Naive thymus-derived CD4-positive, alpha-beta T cell (primary cell): ENCODE data around the gene APOD. TPM values are rescaled to one million over a fixed set of nuclear protein-coding genes. Genes with fewer than 3 reads are reported as not detected.
"Not testable (repeated sequence)": the region's sequence is repeated elsewhere in the genome, so short reads cannot be mapped to it uniquely, and the experiment has no call there.

Experiments used
- ATAC-seq: fragments of 150-1000 bp; cut with Tn5 transposase; 2 replicates; pipeline ENCODE4 v1.10.0; 2021; ENCODE audit warnings: mild to moderate bottlenecking, moderate library complexity
- CTCF ChIA-PET: fragments of 350-600 bp; sonication (Branson Sonifier 250); formaldehyde crosslinking; loops from one replicate; lab custom pipeline; 2021; ENCODE audit warnings: antibody characterized with exemption; lab: Charles Lee
- POLR2A ChIA-PET: fragments of 350-600 bp; sonication (Branson Sonifier 250); formaldehyde crosslinking; loops from one replicate; lab custom pipeline; 2021; ENCODE audit warnings: antibody characterized with exemption, inconsistent platforms; lab: Charles Lee
- DNase-seq, 9 donors: peaks; one replicate each; pipeline versions ENCODE4 v3.0.0 to v3.0.0-alpha.2; 2020 to 2022; ENCODE audit warnings: mixed read lengths in 1 of 9
- H3K27ac ChIP-seq: one replicate; pipeline ENCODE4 v1.7.0; 2013; ENCODE audit warnings: mild to moderate bottlenecking, low read depth, low read length, moderate library complexity
- H3K27me3 ChIP-seq, 2 donors: one replicate each; pipeline ENCODE4 v1.7.0; 2013; ENCODE audit warnings: low read length in 2 of 2, mild to moderate bottlenecking in 2 of 2, moderate library complexity in 2 of 2; ENCODE audit not compliant: control insufficient read depth in 2 of 2, insufficient read depth in 2 of 2
- H3K36me3 ChIP-seq, 3 experiments: 1 replicate in 2 of 3; 2 replicates in 1 of 3; pipeline ENCODE4 v1.7.0; 2013; ENCODE audit warnings: low read length in 3 of 3, mild to moderate bottlenecking in 3 of 3, moderate library complexity in 1 of 3; ENCODE audit not compliant: insufficient read depth in 3 of 3, control insufficient read depth in 2 of 3
- H3K4me1 ChIP-seq, 2 donors: one replicate each; pipeline ENCODE4 v1.7.0; 2013; ENCODE audit warnings: low read length in 2 of 2, mild to moderate bottlenecking in 2 of 2, moderate library complexity in 1 of 2; ENCODE audit not compliant: control insufficient read depth in 2 of 2, insufficient read depth in 2 of 2
- H3K4me3 ChIP-seq: 2 replicates; pipeline ENCODE4 v1.7.0; 2013; ENCODE audit warnings: mild to moderate bottlenecking, low read length
- H3K9me3 ChIP-seq, 3 experiments: 1 replicate in 2 of 3; 2 replicates in 1 of 3; pipeline ENCODE4 v1.7.0; 2013; ENCODE audit warnings: low read length in 3 of 3; ENCODE audit not compliant: control insufficient read depth in 2 of 3
- H3K27ac Mint-ChIP-seq, 9 donors: one replicate each; pipeline ENCODE4 v1.8.0; 2020 to 2022; ENCODE audit warnings: mixed read lengths in 9 of 9, mild to moderate bottlenecking in 8 of 9, moderate library complexity in 5 of 9, inconsistent platforms in 2 of 9
- H3K27me3 Mint-ChIP-seq, 5 donors: one replicate each; pipeline ENCODE4 v1.8.0; 2021 to 2022; ENCODE audit warnings: mixed read lengths in 5 of 5, mild to moderate bottlenecking in 1 of 5
- H3K36me3 Mint-ChIP-seq, 5 donors: one replicate each; pipeline ENCODE4 v1.8.0; 2020 to 2022; ENCODE audit warnings: mixed read lengths in 5 of 5, mild to moderate bottlenecking in 3 of 5, inconsistent platforms in 1 of 5
- H3K4me1 Mint-ChIP-seq, 7 donors: one replicate each; pipeline ENCODE4 v1.8.0; 2020 to 2022; ENCODE audit warnings: mixed read lengths in 7 of 7, mild to moderate bottlenecking in 3 of 7, inconsistent platforms in 1 of 7
- H3K4me3 Mint-ChIP-seq, 10 donors: one replicate each; pipeline ENCODE4 v1.8.0; 2020 to 2022; ENCODE audit warnings: mild to moderate bottlenecking in 10 of 10, mixed read lengths in 10 of 10, moderate library complexity in 6 of 10, inconsistent platforms in 2 of 10
- H3K9me3 Mint-ChIP-seq, 11 donors: one replicate each; pipeline ENCODE4 v1.8.0; 2020 to 2022; ENCODE audit warnings: mixed read lengths in 11 of 11, mild to moderate bottlenecking in 4 of 11, inconsistent platforms in 1 of 11, moderate library complexity in 1 of 11
- intact Hi-C, 2 donors: fragments of 100-400 bp; cut with micrococcal nuclease; formaldehyde crosslinking; loops; one replicate each; pipeline ENCODE4 v1.15.1; 2023
- polyA plus RNA-seq, 2 donors: library from polyadenylated mRNA; unstranded; fragments of 300-500 nt; fragmentation: Illumina TruSeq; gene quantifications; one replicate each; pipeline ENCODE4 v1.2.3, GENCODE V29; 2021
- total RNA-seq, 6 experiments: library from RNA in 5 of 6; stranded (reverse) in 5 of 6; gene quantifications; 1 replicate in 5 of 6; 2 replicates in 1 of 6; pipeline ENCODE4 v1.2.3 and lab custom pipeline; 2021 to 2026

The APOD gene
- total and polyA plus RNA-seq, 7 experiments from 2014 or later, result 0.56 TPM; not detected in 6

DNA sequence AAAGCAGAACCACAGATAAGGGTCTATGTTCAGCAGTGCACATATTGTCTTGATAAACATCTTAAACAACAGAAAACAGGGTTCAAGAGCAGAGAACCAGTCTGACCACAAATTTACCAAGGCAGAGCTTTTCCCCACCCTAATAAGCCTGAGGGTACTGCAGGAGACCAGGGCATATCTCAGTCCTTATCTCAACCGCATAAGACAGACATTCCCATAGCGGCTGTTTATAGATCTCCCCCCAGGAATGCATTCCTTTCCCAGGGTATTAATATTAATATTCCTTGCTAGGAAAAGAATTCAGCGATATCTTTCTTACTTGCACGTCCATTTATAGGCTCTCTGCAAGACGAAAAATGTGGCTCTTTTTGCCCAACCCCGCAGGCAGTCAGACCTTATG is 6.1 kb upstream of the APOD start:
- CTCF ChIA-PET, POLR2A ChIA-PET, H3K4me3 ChIP-seq, H3K27ac ChIP-seq, H3K36me3 ChIP-seq, H3K27ac Mint-ChIP-seq, DNase-seq, intact Hi-C loops, ATAC-seq, H3K27me3 ChIP-seq, H3K27me3 Mint-ChIP-seq, H3K36me3 Mint-ChIP-seq, H3K4me3 Mint-ChIP-seq, H3K9me3 Mint-ChIP-seq, H3K4me1 ChIP-seq, H3K9me3 ChIP-seq: not testable (repeated sequence)
- H3K4me1 Mint-ChIP-seq, result peaks cover 0 to 11% (median 4%) of the 10 kb centered on the region in 7 donors

DNA sequence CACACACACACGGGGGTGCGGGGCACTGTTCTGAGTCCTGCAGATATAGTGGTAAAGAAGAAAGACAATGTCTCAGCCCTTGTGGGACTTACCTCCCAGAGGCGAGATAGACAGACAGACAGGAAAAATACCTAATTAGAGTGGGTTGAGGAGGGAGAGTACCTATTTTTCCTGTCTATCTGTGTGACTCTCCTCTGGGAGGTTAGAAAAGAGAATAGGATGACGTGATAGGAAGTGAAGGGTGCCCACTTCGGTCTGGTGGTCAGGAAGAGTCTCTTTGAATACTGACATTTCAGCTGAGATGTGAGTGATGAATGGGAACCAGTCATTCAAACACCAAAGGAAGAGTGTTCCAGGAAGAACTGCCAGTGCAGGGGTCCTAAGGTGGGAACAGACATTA is 4.1 kb upstream of the APOD start:
- intact Hi-C loops, result loop anchor here in 1 of 2 donors (2.0 kb wide), 1 partner anchor 45 kb away; the partner anchor contains the start of gene PPP1R2
- ChIA-PET POLR2A (interaction anchor here (0.6 kb wide), 1 partner anchor 45 kb away, joined by 3 read pairs; no protein-coding TSS in a partner anchor), CTCF (no interaction called here)
- no peaks in the 10 kb centered on the region for H3K27me3 ChIP-seq
- peaks cover 0 to 13% (median 0%) of the 10 kb centered on the region in 5 donors for H3K27me3 Mint-ChIP-seq
- H3K36me3 Mint-ChIP-seq, result no peaks in the 10 kb centered on the region
- no peaks in the 10 kb centered on the region for H3K36me3 ChIP-seq
- H3K27ac Mint-ChIP-seq, result no peak overlapping the region
- peaks cover 7% of the 10 kb centered on the region in 2 donors for H3K4me1 ChIP-seq
- no peaks in the 10 kb centered on the region for H3K9me3 ChIP-seq
- no peak for ATAC-seq
- no peak overlapping the region for H3K4me3 Mint-ChIP-seq
- no peaks in the 10 kb centered on the region for H3K9me3 Mint-ChIP-seq
- DNase-seq, result no peak
- peaks cover 0 to 12% (median 5%) of the 10 kb centered on the region in 7 donors for H3K4me1 Mint-ChIP-seq
- H3K4me3 ChIP-seq, result no peak overlapping the region
- H3K27ac ChIP-seq, result no peak overlapping the region

DNA sequence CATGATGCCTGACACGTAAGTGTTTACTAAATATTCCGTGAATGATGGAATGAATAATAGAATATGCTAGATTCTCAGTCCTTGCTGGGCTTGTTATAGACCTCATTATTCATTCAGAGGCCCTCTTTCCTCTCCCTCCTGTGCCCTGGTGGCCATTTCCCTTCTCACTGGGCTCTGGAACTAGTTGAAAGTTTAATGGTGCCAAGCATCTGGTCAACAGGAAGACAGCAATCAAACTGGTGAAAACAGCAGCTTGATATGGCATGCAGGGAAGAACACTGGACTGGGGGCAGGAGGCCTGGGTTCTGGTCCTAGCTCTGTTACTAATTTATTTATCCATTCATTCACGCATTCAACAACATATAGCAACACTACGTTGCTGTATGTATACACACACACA is 3.7 kb upstream of the APOD start:
- Mint-ChIP-seq H3K36me3 (no peaks in the 10 kb centered on the region), H3K9me3 (no peaks in the 10 kb centered on the region), H3K27me3 (peaks cover 0 to 13% (median 0%) of the 10 kb centered on the region in 5 donors), H3K27ac (no peak overlapping the region), H3K4me3 (no peak overlapping the region), H3K4me1 (peaks cover 0 to 12% (median 5%) of the 10 kb centered on the region in 7 donors)
- Histone ChIP-seq H3K4me3 (no peak overlapping the region), H3K27me3 (no peaks in the 10 kb centered on the region), H3K36me3 (no peaks in the 10 kb centered on the region), H3K9me3 (no peaks in the 10 kb centered on the region), H3K27ac (no peak overlapping the region), H3K4me1 (peaks cover 7% of the 10 kb centered on the region in 2 donors)
- DNase-seq (no peak), ATAC-seq (no peak)
- POLR2A ChIA-PET, result interaction anchor here (0.6 kb wide), 1 partner anchor 45 kb away, joined by 3 read pairs; no protein-coding TSS in a partner anchor
- intact Hi-C loops, result loop anchor here in 1 of 2 donors (2.0 kb wide), 1 partner anchor 45 kb away; the partner anchor contains the start of gene PPP1R2
- CTCF ChIA-PET, result no interaction called here

DNA sequence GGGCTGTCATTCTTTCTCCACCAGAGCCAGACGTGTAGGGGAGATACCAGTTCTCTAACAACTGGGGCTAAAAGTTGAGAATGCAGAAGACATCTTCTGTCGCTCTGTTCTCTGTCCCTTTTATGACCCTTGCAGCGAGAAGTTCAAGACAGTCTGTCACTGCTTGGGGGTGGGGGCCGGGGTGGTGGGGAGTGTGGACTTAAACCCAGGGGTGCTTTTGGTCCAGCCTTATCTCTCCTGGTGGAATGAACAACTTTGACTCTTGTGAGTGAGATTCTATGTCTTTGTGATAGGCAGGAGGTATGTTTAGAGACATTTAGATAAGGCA is 767 bp upstream of the APOD start:
- ChIA-PET CTCF (no interaction called here), POLR2A (no interaction called here)
- Mint-ChIP-seq H3K36me3 (no peaks in the 10 kb centered on the region), H3K4me1 (peaks cover 0 to 13% (median 5%) of the 10 kb centered on the region in 7 donors), H3K9me3 (no peaks in the 10 kb centered on the region), H3K27ac (peak overlapping the region in 1 of 9 donors; percentile 29), H3K4me3 (no peak overlapping the region), H3K27me3 (peaks cover 0 to 13% (median 0%) of the 10 kb centered on the region in 5 donors)
- Histone ChIP-seq H3K27ac (no peak overlapping the region), H3K27me3 (no peaks in the 10 kb centered on the region), H3K4me1 (peaks cover 7% of the 10 kb centered on the region in 2 donors), H3K9me3 (no peaks in the 10 kb centered on the region), H3K36me3 (no peaks in the 10 kb centered on the region), H3K4me3 (no peak overlapping the region)
- ATAC-seq (no peak), DNase-seq (no peak)
- intact Hi-C loops, result no loop called here

DNA sequence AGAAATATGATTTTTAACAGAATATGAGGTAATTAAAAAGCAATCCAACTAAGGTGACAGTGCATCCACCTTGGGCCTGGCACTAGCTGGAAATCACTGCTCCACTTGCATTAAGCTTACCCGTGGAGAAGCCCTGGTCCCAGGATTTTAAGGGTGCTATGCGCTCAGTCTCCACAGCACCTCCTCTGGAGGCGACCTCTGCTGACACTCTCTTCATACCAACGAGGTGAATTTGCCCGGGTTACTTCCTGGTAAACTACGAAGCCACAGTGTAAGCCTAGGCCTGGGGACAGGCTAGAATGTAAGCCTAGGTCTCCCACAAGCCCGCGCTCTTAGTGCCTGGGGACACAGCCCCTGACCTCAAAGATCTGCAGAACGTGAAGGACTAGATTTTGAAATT is 793 bp downstream of the APOD start:
- Mint-ChIP-seq H3K27ac (no peak overlapping the region), H3K27me3 (peaks cover 0 to 13% (median 0%) of the 10 kb centered on the region in 5 donors), H3K4me1 (peaks cover 0 to 16% (median 5%) of the 10 kb centered on the region in 7 donors), H3K4me3 (no peak overlapping the region), H3K36me3 (no peaks in the 10 kb centered on the region), H3K9me3 (no peaks in the 10 kb centered on the region)
- ChIA-PET CTCF (no interaction called here), POLR2A (no interaction called here)
- ATAC-seq (no peak), DNase-seq (no peak)
- intact Hi-C loops, result no loop called here
- no peak overlapping the region for H3K27ac ChIP-seq
- peaks cover 7% of the 10 kb centered on the region in 2 donors for H3K4me1 ChIP-seq
- no peaks in the 10 kb centered on the region for H3K36me3 ChIP-seq
- H3K27me3 ChIP-seq, result no peaks in the 10 kb centered on the region
- H3K4me3 ChIP-seq, result no peak overlapping the region
- no peaks in the 10 kb centered on the region for H3K9me3 ChIP-seq

DNA sequence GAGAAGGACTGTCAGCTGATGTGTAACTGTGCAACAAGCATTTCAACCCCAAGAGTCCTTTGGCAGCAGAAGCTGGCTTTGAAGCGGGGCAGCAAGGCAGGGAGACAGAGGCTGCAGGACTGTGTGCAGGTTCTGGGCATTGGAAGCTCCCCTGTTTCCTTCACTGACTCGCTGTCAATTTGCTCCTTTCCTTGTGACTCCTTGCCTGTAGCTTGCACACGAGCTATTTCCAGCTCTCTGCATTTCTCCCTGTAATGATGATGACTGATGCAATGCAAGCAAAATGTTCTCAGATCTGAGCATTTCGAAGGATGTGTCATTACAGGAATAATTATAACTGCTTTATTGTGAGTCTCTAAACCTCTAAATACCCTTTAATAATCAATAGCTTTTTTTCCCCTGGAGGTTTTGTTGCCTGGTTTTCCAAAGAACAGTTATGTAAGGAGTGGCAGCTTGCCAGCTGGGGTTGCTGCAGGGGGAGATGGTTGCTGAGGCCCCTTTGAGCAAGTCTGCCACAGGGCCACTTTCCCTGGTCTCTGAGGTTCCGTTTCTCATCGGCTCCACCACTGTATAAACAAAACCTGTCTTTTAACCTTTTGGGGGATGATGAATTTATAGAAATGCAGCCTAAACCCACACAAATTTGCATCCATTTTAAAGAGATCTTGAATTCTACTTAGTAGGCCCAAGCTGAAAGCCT is 2.8 kb downstream of the APOD start:
- no peaks in the 10 kb centered on the region for H3K36me3 ChIP-seq
- H3K4me3 ChIP-seq, result no peak overlapping the region
- DNase-seq, result no peak
- ATAC-seq, result no peak
- Mint-ChIP-seq H3K27me3 (peaks cover 0 to 13% (median 0%) of the 10 kb centered on the region in 5 donors), H3K4me3 (no peak overlapping the region), H3K4me1 (peaks cover 0 to 16% (median 5%) of the 10 kb centered on the region in 7 donors), H3K36me3 (no peaks in the 10 kb centered on the region), H3K27ac (peak overlapping the region in 1 of 9 donors; percentile 27), H3K9me3 (no peaks in the 10 kb centered on the region)
- CTCF ChIA-PET, result interaction anchor here (0.7 kb wide), 1 partner anchor 280 kb away, joined by 3 read pairs; no protein-coding TSS in a partner anchor
- H3K27me3 ChIP-seq, result no peaks in the 10 kb centered on the region
- POLR2A ChIA-PET, result interaction anchor here (0.8 kb wide), 1 partner anchor 44 kb away, joined by 3 read pairs; no protein-coding TSS in a partner anchor
- no peaks in the 10 kb centered on the region for H3K4me1 ChIP-seq
- no peak overlapping the region for H3K27ac ChIP-seq
- intact Hi-C loops, result no loop called here
- no peaks in the 10 kb centered on the region for H3K9me3 ChIP-seq

DNA sequence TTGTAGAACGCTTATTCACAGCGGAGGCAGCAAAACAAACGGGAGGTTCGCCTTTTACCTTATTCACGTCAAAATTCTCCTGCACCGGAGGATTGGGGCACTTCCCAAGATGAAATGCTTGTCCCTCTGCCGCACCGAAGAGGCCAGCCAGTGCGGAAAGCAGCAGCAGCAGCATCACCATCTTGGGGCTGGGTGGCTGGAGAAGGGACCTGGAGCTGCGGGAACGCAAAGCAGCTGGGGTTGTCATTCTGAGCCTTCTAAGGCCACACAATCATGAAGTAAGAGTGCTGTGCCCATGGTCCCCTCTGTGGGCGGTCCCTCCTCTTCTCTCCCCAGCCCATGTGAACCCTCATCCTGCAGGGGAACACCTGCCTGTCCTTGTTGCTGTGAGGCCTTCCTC is 4.5 kb downstream of the APOD start:
- ATAC-seq (no peak), DNase-seq (no peak)
- no peaks in the 10 kb centered on the region for H3K9me3 ChIP-seq
- no peaks in the 10 kb centered on the region for H3K27me3 ChIP-seq
- H3K4me3 ChIP-seq, result no peak overlapping the region
- no peaks in the 10 kb centered on the region for H3K4me1 ChIP-seq
- intact Hi-C loops, result no loop called here
- POLR2A ChIA-PET, result no interaction called here
- CTCF ChIA-PET, result no interaction called here
- H3K4me1 Mint-ChIP-seq, result peaks cover 0 to 12% (median 0%) of the 10 kb centered on the region in 7 donors
- H3K4me3 Mint-ChIP-seq, result no peak overlapping the region
- H3K27me3 Mint-ChIP-seq, result peaks cover 0 to 10% (median 0%) of the 10 kb centered on the region in 5 donors
- no peak overlapping the region for H3K27ac ChIP-seq
- H3K36me3 ChIP-seq, result no peaks in the 10 kb centered on the region
- no peaks in the 10 kb centered on the region for H3K36me3 Mint-ChIP-seq
- H3K27ac Mint-ChIP-seq, result no peak overlapping the region
- H3K9me3 Mint-ChIP-seq, result no peaks in the 10 kb centered on the region
